Endodermal cell (in vitro differentiated cells): ENCODE data around the gene AMH. TPM values are rescaled to one million over a fixed set of nuclear protein-coding genes. Genes with fewer than 3 reads are reported as not detected.

Experiments used
- DNase-seq: peaks from one replicate; pipeline ENCODE4 v3.0.0-alpha.2; 2017
- H3K27ac ChIP-seq: 2 replicates; pipeline ENCODE4 v1.5.1; 2013; ENCODE audit warnings: mild to moderate bottlenecking, low read depth, low read length, moderate library complexity
- H3K27me3 ChIP-seq: 2 replicates; pipeline ENCODE4 v1.6.1; 2013; ENCODE audit warnings: mild to moderate bottlenecking, low read length, moderate library complexity; ENCODE audit not compliant: insufficient read depth, control insufficient read depth, poor library complexity, severe bottlenecking
- H3K36me3 ChIP-seq: 2 replicates; pipeline ENCODE4 v1.7.0; 2013; ENCODE audit warnings: mild to moderate bottlenecking, low read length, moderate library complexity; ENCODE audit not compliant: control insufficient read depth, insufficient read depth
- H3K4me1 ChIP-seq: one replicate; pipeline ENCODE4 v1.7.0; 2013; ENCODE audit warnings: low read length; ENCODE audit not compliant: control insufficient read depth, insufficient read depth
- H3K4me3 ChIP-seq: 2 replicates; pipeline ENCODE4 v1.5.1; 2013; ENCODE audit warnings: mild to moderate bottlenecking, low read length, moderate library complexity
- H3K9ac ChIP-seq: 2 replicates; pipeline ENCODE4 v1.6.1; 2013; ENCODE audit warnings: mild to moderate bottlenecking, low read length, moderate library complexity; ENCODE audit not compliant: poor library complexity, severe bottlenecking; ENCODE audit errors: extremely low read depth
- H3K9me3 ChIP-seq: 2 replicates; pipeline ENCODE4 v1.6.1; 2013; ENCODE audit warnings: mild to moderate bottlenecking, low read length, moderate library complexity; ENCODE audit not compliant: control insufficient read depth
- H3K27ac Mint-ChIP-seq: 2 replicates; pipeline ENCODE4 v1.8.0; 2020; ENCODE audit warnings: mixed read lengths
- H3K27me3 Mint-ChIP-seq: 2 replicates; pipeline ENCODE4 v1.8.0; 2021; ENCODE audit warnings: mild to moderate bottlenecking, mixed read lengths; ENCODE audit not compliant: insufficient read depth
- H3K36me3 Mint-ChIP-seq: 2 replicates; pipeline ENCODE4 v1.8.0; 2020; ENCODE audit warnings: low read depth, mixed read lengths
- H3K4me1 Mint-ChIP-seq: 2 replicates; pipeline ENCODE4 v1.8.0; 2020; ENCODE audit warnings: mixed read lengths
- H3K4me3 Mint-ChIP-seq: 2 replicates; pipeline ENCODE4 v1.8.0; 2020; ENCODE audit warnings: mild to moderate bottlenecking, moderate library complexity, mixed read lengths
- H3K9me3 Mint-ChIP-seq: 2 replicates; pipeline ENCODE4 v1.8.0; 2020; ENCODE audit warnings: mild to moderate bottlenecking, mixed read lengths
- CTCF ChIP-seq: fragments of 200-600 bp; sonication (generic); conservative IDR thresholded peaks from 2 replicates; pipeline ENCODE4 v1.5.0; 2021; ENCODE audit warnings: antibody characterized with exemption, mild to moderate bottlenecking
- WGBS, 2 experiments: methylation state at CpG; one replicate each; pipeline versions ENCODE4 v1.1.5 to v1.1.7; 2013; ENCODE audit warnings: missing lambda C conversion rate in 2 of 2, mixed read lengths in 1 of 2; ENCODE audit not compliant: insufficient coverage in 1 of 2, insufficient read length in 1 of 2; 5-methylcytosine and 5-hydroxymethylcytosine counted together
- total RNA-seq, 2 donors: library from RNA; stranded (reverse); fragmentation: NEBNext Ultra II Directional in 1 of 2; extraction: Animal tissue kit (Norgen Biotek cat#: 25700) in 1 of 2; gene quantifications; 2 replicates in 1 of 2; 3 replicates in 1 of 2; pipeline ENCODE4 v1.2.1, GENCODE V29; 2021

Gene AMH
- total RNA-seq, 2 donors from 2014 or later = 20.5 to 35.1 TPM

GRCh38 chr19:2210206-2210605 is 38.9 kb upstream of the AMH start:
- H3K9ac ChIP-seq = no peak overlapping the region
- H3K36me3 Mint-ChIP-seq = peaks cover 25% of the 10 kb centered on the region
- WGBS, 2 experiments = 94 to 99% methylated on average over 7 to 21 of the region's 21 CpGs

GRCh38 chr19:2210987-2211740 is 38.0 kb upstream of the AMH start:
- TF ChIP-seq CTCF = no peak
- H3K4me1 ChIP-seq = no peaks in the 10 kb centered on the region
- H3K27ac ChIP-seq = no peak overlapping the region
- Mint-ChIP-seq H3K9me3 (no peaks in the 10 kb centered on the region), H3K36me3 (peaks cover 29% of the 10 kb centered on the region), H3K27ac (peak overlapping the region; percentile 65), H3K4me3 (no peak overlapping the region), H3K27me3 (no peaks in the 10 kb centered on the region), H3K4me1 (no peaks in the 10 kb centered on the region)
- no peaks in the 10 kb centered on the region for H3K27me3 ChIP-seq
- no peak overlapping the region for H3K4me3 ChIP-seq
- H3K9me3 ChIP-seq = no peaks in the 10 kb centered on the region
- H3K36me3 ChIP-seq = peaks cover 34% of the 10 kb centered on the region
- H3K9ac ChIP-seq = no peak overlapping the region
- whole genome bisulfite sequencing, 2 experiments = 96 to 97% methylated on average over 29 to 33 of the region's 33 CpGs
- DNase-seq = no peak

More at GRCh38 chr19:2210206-2210605, 38.9 kb upstream of the AMH start:
- H3K27me3 ChIP-seq = no peaks in the 10 kb centered on the region
- Mint-ChIP-seq H3K27me3 (no peaks in the 10 kb centered on the region), H3K9me3 (no peaks in the 10 kb centered on the region), H3K4me1 (no peaks in the 10 kb centered on the region), H3K4me3 (no peak overlapping the region), H3K27ac (no peak overlapping the region)
- H3K4me3 ChIP-seq = no peak overlapping the region
- H3K36me3 ChIP-seq = peaks cover 25% of the 10 kb centered on the region
- no peak for TF ChIP-seq CTCF
- H3K9me3 ChIP-seq = no peaks in the 10 kb centered on the region
- no peak overlapping the region for H3K27ac ChIP-seq
- DNase-seq = no peak
- H3K4me1 ChIP-seq = no peaks in the 10 kb centered on the region

- Histone ChIP-seq H3K36me3 (peaks cover 43% of the 10 kb centered on the region), H3K4me3 (no peak overlapping the region), H3K9me3 (no peaks in the 10 kb centered on the region), H3K27me3 (no peaks in the 10 kb centered on the region), H3K27ac (no peak overlapping the region), H3K9ac (no peak overlapping the region), H3K4me1 (no peaks in the 10 kb centered on the region)
- peaks cover 42% of the 10 kb centered on the region for H3K36me3 Mint-ChIP-seq
- no peaks in the 10 kb centered on the region for H3K9me3 Mint-ChIP-seq
- 93 to 94% methylated on average over 20 to 21 of the region's 21 CpGs for WGBS, 2 experiments
- no peak for TF ChIP-seq CTCF
- no peak overlapping the region for H3K4me3 Mint-ChIP-seq
- no peaks in the 10 kb centered on the region for H3K4me1 Mint-ChIP-seq
- DNase-seq = no peak
- peak overlapping the region; percentile 64 for H3K27ac Mint-ChIP-seq
- no peaks in the 10 kb centered on the region for H3K27me3 Mint-ChIP-seq
Measured at GRCh38 chr19:2212861-2213711, 36.0 kb upstream of the AMH start.
